GM12878 (cell line): Measurements from ENCODE around the gene CLEC16A. TPM values are rescaled to one million over a fixed set of nuclear protein-coding genes. Genes with fewer than 3 reads are reported as not detected.

Experiments used
- ATAC-seq: fragments of 200-7000 bp; cut with Tn5 transposase; 3 replicates; pipeline ENCODE4 v1.9.1; 2020; ENCODE audit warnings: mild to moderate bottlenecking, moderate library complexity
- BruUV-seq: library from RNA; stranded (reverse); fragments of 400-500 nt; replicated peaks from 2 replicates; lab custom pipeline; 2021; lab: Mats Ljungman, UMichigan
- CTCF ChIA-PET: fragments of 300-600 bp; sonication (Branson Sonifier 250); formaldehyde crosslinking; extraction: SDS; loops from one replicate; lab custom pipeline; 2021; ENCODE audit warnings: inconsistent platforms; lab: Yijun Ruan, JAX
- POLR2A ChIA-PET: fragments of 350-600 bp; formaldehyde crosslinking; extraction: SDS; loops from one replicate; lab custom pipeline; 2021; ENCODE audit warnings: inconsistent platforms; lab: Charles Lee
- RAD21 ChIA-PET: fragments of 300-600 bp; sonication (Branson Sonifier 250); formaldehyde crosslinking; loops from one replicate; lab custom pipeline; 2023; ENCODE audit warnings: antibody characterized with exemption; ENCODE audit not compliant: unreplicated experiment; lab: Charles Lee
- SMC1A ChIA-PET: fragments of 300-600 bp; sonication (Branson Sonifier 250); formaldehyde crosslinking; loops from one replicate; lab custom pipeline; 2023; ENCODE audit not compliant: unreplicated experiment, uncharacterized antibody; lab: Charles Lee
- DNase-seq: peaks from one replicate; pipeline ENCODE4 v3.0.0-alpha.2; 2011; ENCODE audit warnings: low read depth, low spot score
- FAIRE-seq: peaks from 3 replicates; lab custom pipeline; 2011; peaks lifted over from hg19 to GRCh38; lab: Jason Lieb, UNC
- H2AFZ ChIP-seq: 2 replicates; pipeline ENCODE4 v1.6.0; 2011; ENCODE audit warnings: low read depth, low read length, control low read depth; ENCODE audit not compliant: control insufficient read depth
- H3K27ac ChIP-seq: 2 replicates; pipeline ENCODE4 v1.5.1; 2011; ENCODE audit warnings: control low read depth; ENCODE audit not compliant: control insufficient read depth, insufficient read depth
- H3K27me3 ChIP-seq, 2 experiments: replicated peaks in 1 of 2; 2 replicates each; pipeline versions ENCODE4 v1.6.0 to v1.6.1; 2011; ENCODE audit warnings: low read length in 1 of 2; ENCODE audit not compliant: control insufficient read depth in 2 of 2, insufficient read depth in 2 of 2
- H3K36me3 ChIP-seq, 2 experiments: 2 replicates each; pipeline ENCODE4 v1.5.1; 2011; ENCODE audit warnings: low read length in 1 of 2; ENCODE audit not compliant: control insufficient read depth in 2 of 2, insufficient read depth in 2 of 2
- H3K4me1 ChIP-seq: 2 replicates; pipeline ENCODE4 v1.6.1; 2011; ENCODE audit warnings: mild to moderate bottlenecking, low read length, moderate library complexity, mixed read lengths; ENCODE audit not compliant: control insufficient read depth, insufficient read depth
- H3K4me2 ChIP-seq: 2 replicates; pipeline ENCODE4 v1.6.0; 2011; ENCODE audit warnings: control low read depth; ENCODE audit not compliant: control insufficient read depth, insufficient read depth
- H3K4me3 ChIP-seq: fragments of 200-600 bp; sonication (generic); 2 replicates; pipeline ENCODE4 v1.5.1; 2016
- H3K79me2 ChIP-seq: 2 replicates; pipeline ENCODE4 v1.6.0; 2011; ENCODE audit warnings: low read length; ENCODE audit not compliant: control insufficient read depth, insufficient read depth
- H3K9ac ChIP-seq: 2 replicates; pipeline ENCODE4 v1.8.0; 2011; ENCODE audit warnings: low read length, control low read depth, mixed read lengths; ENCODE audit not compliant: control insufficient read depth, insufficient read depth
- H3K9me3 ChIP-seq: replicated peaks from 3 replicates; pipeline ENCODE4 v1.5.1; 2011; ENCODE audit warnings: mild to moderate bottlenecking, low read length; ENCODE audit not compliant: control insufficient read depth, insufficient read depth
- H4K20me1 ChIP-seq: 2 replicates; pipeline ENCODE4 v1.6.0; 2011; ENCODE audit not compliant: control insufficient read depth, insufficient read depth
- CHD4 ChIP-seq: fragments of 200-600 bp; sonication (generic); IDR thresholded peaks from 2 replicates; pipeline ENCODE4 v1.6.1; 2016; ENCODE audit warnings: mild to moderate bottlenecking
- EED ChIP-seq: sonication (generic); IDR thresholded peaks from 2 replicates; pipeline ENCODE4 v1.6.1; 2016; ENCODE audit warnings: antibody characterized with exemption, low read depth
- EZH2 ChIP-seq: IDR thresholded peaks from 2 replicates; pipeline ENCODE4 v1.6.1; 2012; ENCODE audit warnings: low read depth, mild to moderate bottlenecking, control low read depth, inconsistent platforms, low read length, borderline replicate concordance; ENCODE audit not compliant: control insufficient read depth
- HCFC1 ChIP-seq: fragments of 150-350 bp; IDR thresholded peaks from 2 replicates; pipeline ENCODE4 v1.6.1; 2014; ENCODE audit warnings: low read length
- MYC ChIP-seq: IDR thresholded peaks from 2 replicates; pipeline ENCODE4 v1.6.1; 2011; ENCODE audit warnings: mild to moderate bottlenecking, low read length, moderate library complexity, inconsistent platforms; ENCODE audit not compliant: insufficient read depth, insufficient replicate concordance, insufficient read length, severe bottlenecking
- NFYA ChIP-seq: IDR thresholded peaks from 2 replicates; pipeline ENCODE4 v1.6.1; 2011; ENCODE audit warnings: low read depth, mild to moderate bottlenecking, low read length, improper control_type of control experiment, borderline replicate concordance
- PML ChIP-seq: IDR thresholded peaks from 2 replicates; pipeline ENCODE4 v1.6.1; 2012; ENCODE audit warnings: low read length, inconsistent platforms
- WGBS: methylation state at CpG from one replicate; pipeline ENCODE4 v1.1.6; 2016; ENCODE audit warnings: low lambda C conversion rate; ENCODE audit not compliant: insufficient replicate concordance, insufficient coverage; ENCODE audit errors: missing lambda C conversion rate; 5-methylcytosine and 5-hydroxymethylcytosine counted together
- in situ Hi-C: fragments of 300-500 bp; cut with MboI; formaldehyde crosslinking; loops from 9 replicates; pipeline ENCODE4 v1.14.3; 2018; ENCODE audit warnings: mixed read lengths
- intact Hi-C: fragments of 100-400 bp; cut with micrococcal nuclease; formaldehyde crosslinking; loops from one replicate; pipeline ENCODE4 v1.14.2; 2022; ENCODE audit not compliant: unreplicated experiment
- polyA plus RNA-seq, 11 experiments: library from polyadenylated mRNA; depleted of rRNA in 4 of 11; unstranded in 6 of 11; stranded (reverse) in 5 of 11; fragments of >200 nt; fragmentation: Nextera tagmentation in 4 of 11; fragmentation: Illumina TruSeq in 1 of 11; extraction: Ambion mirVana in 4 of 11; extraction: Trizol in 1 of 11; gene quantifications; 1 replicate in 1 of 11; 2 replicates in 10 of 11; pipeline versions ENCODE4 v1.2.1 to v1.2.3, GENCODE V29; 2011 to 2016; ENCODE audit warnings: inconsistent platforms in 2 of 11, missing spikeins in 2 of 11, low read depth in 1 of 11
- total RNA-seq, 4 experiments: library from RNA; depleted of rRNA in 3 of 4; stranded (reverse); fragments of >200 nt in 3 of 4; fragmentation: Illumina TruSeq in 1 of 4; extraction: Trizol in 1 of 4; gene quantifications; 2 replicates each; pipeline versions ENCODE4 v1.2.1 to v1.2.3, GENCODE V29; 2013 to 2021

Gene CLEC16A
- total and polyA plus RNA-seq, 10 of the 15 experiments (the other 5 are each of a cell fraction or from before 2014, with no cell fraction given): 1.5 to 28.8 (median 19.2) TPM

- SMC1A ChIA-PET: interaction anchor here (1.5 kb wide), 1 partner anchor 12 kb away, joined by 5 read pairs; no protein-coding TSS in a partner anchor
- H3K9ac ChIP-seq: no peak overlapping the region
- no peak for ATAC-seq
- CTCF ChIA-PET: interaction anchor here (3.1 kb wide), 1 partner anchor 409 kb away, joined by 13 read pairs; no protein-coding TSS in a partner anchor
- H3K36me3 ChIP-seq: peaks cover 37 to 41% of the 10 kb centered on the region in 2 experiments
- intact Hi-C loops: no loop called here
- H4K20me1 ChIP-seq: no peaks in the 10 kb centered on the region
- no peaks in the 10 kb centered on the region for H3K9me3 ChIP-seq
- H3K27ac ChIP-seq: no peak overlapping the region
- TF ChIP-seq PML (0 out of 2 replicates have a peak, but pooled peaks have one; percentile 31), HCFC1 (no peak), EZH2 (no peak), CHD4 (no peak), EED (no peak), NFYA (no peak), MYC (no peak)
- TF ChIP-seq, all 136 proteins: peak for 1
- POLR2A ChIA-PET: interaction anchor here (2.8 kb wide), 1 partner anchor 12 kb away, joined by 10 read pairs; no protein-coding TSS in a partner anchor
- Histone ChIP-seq H3K79me2 (no peaks in the 10 kb centered on the region), H3K27me3 (no peaks in the 10 kb centered on the region), H3K4me2 (no peak overlapping the region), H3K4me3 (no peak overlapping the region), H3K4me1 (peaks cover under 1% of the 10 kb centered on the region; the same call in 1 of the 2 replicates), H2AFZ (no peak overlapping the region)
- in situ Hi-C loops: no loop called here
- RAD21 ChIA-PET: no interaction called here
- no TSS peak for BruUV-seq
- WGBS: 92% methylated on average over 14 of the region's 14 CpGs
- DNase-seq: no peak
- no peak for FAIRE-seq
Measured at GRCh38 chr16:10923650-10924214, 20.6 kb upstream of the CLEC16A start.
